PC-9 (cell line): ENCODE results near the gene CEP89. TPM values are rescaled to one million over a fixed set of nuclear protein-coding genes. Genes with fewer than 3 reads are reported as not detected.

Experiments
- BruUV-seq: library from RNA; stranded (reverse); fragments of 400-500 nt; replicated peaks from 2 replicates; lab custom pipeline; 2021; lab: Mats Ljungman, UMichigan
- CTCF ChIA-PET: fragments of 300-600 bp; sonication (Branson Sonifier 250); formaldehyde crosslinking; loops from one replicate; lab custom pipeline; 2022; ENCODE audit warnings: antibody characterized with exemption; lab: Charles Lee
- POLR2A ChIA-PET: fragments of 300-600 bp; sonication (Branson Sonifier 250); formaldehyde crosslinking; loops from one replicate; lab custom pipeline; 2022; ENCODE audit warnings: antibody characterized with exemption; ENCODE audit not compliant: unreplicated experiment; lab: Charles Lee
- DNase-seq, 2 experiments: peaks; one replicate each; pipeline versions ENCODE4 v3.0.0 to v3.0.0-alpha.2; 2015 to 2022; ENCODE audit warnings: mixed read lengths in 1 of 2
- H2AFZ ChIP-seq: fragments of 200-600 bp; sonication (generic); 2 replicates; pipeline ENCODE4 v1.8.1; 2017; ENCODE audit warnings: antibody characterized with exemption
- H3F3A ChIP-seq: fragments of 200-600 bp; sonication (generic); 2 replicates; pipeline ENCODE4 v1.8.1; 2017; ENCODE audit warnings: antibody characterized with exemption, mild to moderate bottlenecking, low read depth; ENCODE audit not compliant: insufficient read depth
- H3K27ac ChIP-seq: fragments of 200-600 bp; sonication (generic); 2 replicates; pipeline ENCODE4 v1.6.1; 2016; ENCODE audit warnings: mixed run types
- H3K27me3 ChIP-seq: fragments of 200-600 bp; sonication (generic); 2 replicates; pipeline ENCODE4 v1.6.1; 2016; ENCODE audit warnings: low read depth, mixed run types; ENCODE audit not compliant: insufficient read depth
- H3K36me3 ChIP-seq: fragments of 200-600 bp; sonication (generic); 2 replicates; pipeline ENCODE4 v1.6.1; 2016; ENCODE audit warnings: low read depth, mixed run types
- H3K4me1 ChIP-seq: fragments of 200-600 bp; sonication (generic); replicated peaks from 2 replicates; pipeline ENCODE4 v1.6.1; 2016; ENCODE audit warnings: mixed run types; ENCODE audit not compliant: insufficient read depth
- H3K4me2 ChIP-seq: fragments of 200-600 bp; sonication (generic); 2 replicates; pipeline ENCODE4 v1.6.1; 2017; ENCODE audit warnings: mixed run types
- H3K4me3 ChIP-seq: fragments of 200-600 bp; sonication (generic); 2 replicates; pipeline ENCODE4 v1.6.1; 2016; ENCODE audit warnings: mixed run types
- H3K79me2 ChIP-seq: fragments of 200-600 bp; sonication (generic); 2 replicates; pipeline ENCODE4 v1.6.1; 2017; ENCODE audit warnings: low read depth, mixed run types
- H3K9me2 ChIP-seq: fragments of 200-600 bp; sonication (generic); 2 replicates; pipeline ENCODE4 v1.8.1; 2017; ENCODE audit warnings: mild to moderate bottlenecking; ENCODE audit not compliant: insufficient read depth
- H3K9me3 ChIP-seq: fragments of 200-600 bp; sonication (generic); 2 replicates; pipeline ENCODE4 v1.8.1; 2016; ENCODE audit warnings: low read depth; ENCODE audit not compliant: insufficient read depth
- H4K20me1 ChIP-seq: fragments of 200-600 bp; sonication (generic); 2 replicates; pipeline ENCODE4 v1.8.1; 2017; ENCODE audit not compliant: insufficient read depth
- CTCF ChIP-seq: fragments of 200-600 bp; sonication (generic); conservative IDR thresholded peaks from 2 replicates; pipeline ENCODE4 v1.6.1; 2017; ENCODE audit warnings: mixed run types, antibody characterized with exemption, mild to moderate bottlenecking, moderate library complexity
- EZH2 ChIP-seq: fragments of 200-600 bp; sonication (generic); IDR thresholded peaks from 2 replicates; pipeline ENCODE4 v1.8.0; 2017; ENCODE audit warnings: antibody characterized with exemption, low read depth
- intact Hi-C: fragments of 100-400 bp; cut with micrococcal nuclease; formaldehyde crosslinking; loops from one replicate; pipeline ENCODE4 v1.10.0; 2022; ENCODE audit not compliant: unreplicated experiment
- total RNA-seq: library from RNA; stranded (reverse); gene quantifications from 2 replicates; pipeline ENCODE4 v1.2.3, GENCODE V29; 2021

The CEP89 gene
- total RNA-seq, 1 experiment from 2014 or later = 33.6 TPM

GRCh38 chr19:32901504-32902161 lies 70.1 kb downstream of the CEP89 start:
- Histone ChIP-seq H3K9me2 (no peaks in the 10 kb centered on the region), H3K79me2 (no peaks in the 10 kb centered on the region), H3K27me3 (no peaks in the 10 kb centered on the region), H3K9me3 (no peaks in the 10 kb centered on the region), H3K4me1 (no peaks in the 10 kb centered on the region), H3K4me2 (no peak overlapping the region), H2AFZ (no peak overlapping the region), H3F3A (no peaks in the 10 kb centered on the region), H4K20me1 (no peaks in the 10 kb centered on the region), H3K27ac (no peak overlapping the region), H3K36me3 (peaks cover 4% of the 10 kb centered on the region; the same call in 1 of the 2 replicates), H3K4me3 (no peak overlapping the region)
- intact Hi-C loops = no loop called here
- ChIA-PET CTCF (interaction anchor here (0.6 kb wide), 1 partner anchor 1463 kb away, joined by 5 read pairs; the partner anchor contains the start of gene GPI), POLR2A (no interaction called here)
- BruUV-seq = no TSS peak
- DNase-seq = no peak
- no peak for TF ChIP-seq CTCF
- TF ChIP-seq EZH2 = no peak

- H3F3A ChIP-seq = no peaks in the 10 kb centered on the region
- no peak overlapping the region for H2AFZ ChIP-seq
- BruUV-seq = no TSS peak
- no peak overlapping the region for H3K4me3 ChIP-seq
- no peaks in the 10 kb centered on the region for H3K79me2 ChIP-seq
- ChIA-PET POLR2A (no interaction called here), CTCF (no interaction called here)
- H3K36me3 ChIP-seq = peaks cover 4% of the 10 kb centered on the region; the same call in 1 of the 2 replicates
- H3K4me1 ChIP-seq = no peaks in the 10 kb centered on the region
- H3K27me3 ChIP-seq = no peaks in the 10 kb centered on the region
- no peaks in the 10 kb centered on the region for H4K20me1 ChIP-seq
- intact Hi-C loops = no loop called here
- no peak overlapping the region for H3K4me2 ChIP-seq
- H3K27ac ChIP-seq = no peak overlapping the region
- TF ChIP-seq CTCF (no peak), EZH2 (no peak)
- H3K9me2 ChIP-seq = no peaks in the 10 kb centered on the region
- H3K9me3 ChIP-seq = peaks cover 10% of the 10 kb centered on the region; the same call in 1 of the 2 replicates
- DNase-seq = no peak
These were observed 75.1 kb downstream of the CEP89 start for GRCh38 chr19:32896516-32897214.

GRCh38 chr19:32895384-32895783 lies 76.4 kb downstream of the CEP89 start:
- no peaks in the 10 kb centered on the region for H3K27me3 ChIP-seq
- no peaks in the 10 kb centered on the region for H3K4me1 ChIP-seq
- CTCF ChIA-PET = no interaction called here
- H3K36me3 ChIP-seq = peaks cover 4% of the 10 kb centered on the region; the same call in 1 of the 2 replicates
- DNase-seq = no peak
- no peaks in the 10 kb centered on the region for H4K20me1 ChIP-seq
- no peak overlapping the region for H3K4me2 ChIP-seq
- TF ChIP-seq CTCF (no peak), EZH2 (no peak)
- BruUV-seq = no TSS peak
- no peaks in the 10 kb centered on the region for H3F3A ChIP-seq
- no peak overlapping the region for H2AFZ ChIP-seq
- intact Hi-C loops = no loop called here
- no peaks in the 10 kb centered on the region for H3K79me2 ChIP-seq
- POLR2A ChIA-PET = no interaction called here
- peaks cover 16% of the 10 kb centered on the region; the same call in 1 of the 2 replicates for H3K9me3 ChIP-seq
- H3K27ac ChIP-seq = no peak overlapping the region
- H3K4me3 ChIP-seq = no peak overlapping the region
- H3K9me2 ChIP-seq = no peaks in the 10 kb centered on the region
